K562 (cell line): ENCODE results near the gene TRAF1. TPM values are rescaled to one million over a fixed set of nuclear protein-coding genes. Genes with fewer than 3 reads are reported as not detected.

Experiments used
- ATAC-seq: fragments of 200-7000 bp; cut with Tn5 transposase; 3 replicates; pipeline ENCODE4 v1.9.1; 2020; ENCODE audit warnings: moderate library complexity
- BruUV-seq: library from RNA; stranded (reverse); fragments of 400-500 nt; replicated peaks from 2 replicates; lab custom pipeline; 2021; lab: Mats Ljungman, UMichigan
- CTCF ChIA-PET: fragments of 300-600 bp; formaldehyde crosslinking; extraction: SDS; loops from one replicate; lab custom pipeline; 2021; ENCODE audit warnings: low intra/inter-chr PET ratio; lab: Yijun Ruan, JAX
- POLR2A ChIA-PET: fragments of 300-600, 350-650 bp; sonication (Branson Sonifier 250); formaldehyde crosslinking; extraction: SDS; loops from one replicate; lab custom pipeline; 2021; ENCODE audit warnings: antibody characterized with exemption, inconsistent platforms; lab: Yijun Ruan, JAX
- DNase-seq, 4 experiments: peaks; one replicate each; pipeline versions ENCODE4 v3.0.0 to v3.0.0-alpha.2; 2011 to 2018; ENCODE audit warnings: low spot score in 3 of 4, mixed read lengths in 3 of 4; ENCODE audit errors: extremely low read depth in 1 of 4
- FAIRE-seq: peaks from 2 replicates; lab custom pipeline; 2011; peaks lifted over from hg19 to GRCh38; lab: Jason Lieb, UNC
- H2AFZ ChIP-seq: 2 replicates; pipeline ENCODE4 v1.6.0; 2011; ENCODE audit warnings: low read depth, low read length, control low read depth, inconsistent platforms
- H3K27ac ChIP-seq: fragments of 200-600 bp; 3 replicates; pipeline ENCODE4 v1.8.0; 2011; ENCODE audit warnings: low read depth, mild to moderate bottlenecking, control low read depth, inconsistent platforms, low read length, moderate library complexity, mixed read lengths; ENCODE audit errors: extremely low read depth
- H3K27me3 ChIP-seq, 2 experiments: fragments of 300-600 bp in 1 of 2; 2 replicates in 1 of 2; 3 replicates in 1 of 2; pipeline versions ENCODE4 v1.6.0 to v1.8.0; 2011; ENCODE audit warnings: inconsistent platforms in 2 of 2, low read length in 2 of 2, mild to moderate bottlenecking in 1 of 2, mixed read lengths in 1 of 2, moderate library complexity in 1 of 2; ENCODE audit not compliant: control insufficient read depth in 2 of 2, insufficient read depth in 2 of 2
- H3K36me3 ChIP-seq: fragments of 300-600 bp; 3 replicates; pipeline ENCODE4 v1.8.0; 2011; ENCODE audit warnings: mild to moderate bottlenecking, low read length, inconsistent platforms; ENCODE audit not compliant: control insufficient read depth, insufficient read depth
- H3K4me1 ChIP-seq, 2 experiments: fragments of 200-600 bp in 1 of 2; replicated peaks in 1 of 2; 2 replicates in 1 of 2; 3 replicates in 1 of 2; pipeline versions ENCODE4 v1.5.1 to v1.8.0; 2011; ENCODE audit warnings: inconsistent platforms in 2 of 2, low read length in 2 of 2, mild to moderate bottlenecking in 1 of 2, mixed read lengths in 1 of 2, moderate library complexity in 1 of 2; ENCODE audit not compliant: control insufficient read depth in 2 of 2, insufficient read depth in 2 of 2
- H3K4me2 ChIP-seq: 2 replicates; pipeline ENCODE4 v1.6.1; 2011; ENCODE audit warnings: low read length, control low read depth, inconsistent platforms, mixed read lengths; ENCODE audit not compliant: insufficient read depth
- H3K4me3 ChIP-seq: fragments of 200-600 bp; sonication (generic), shearing (Covaris generic); 2 replicates; pipeline ENCODE4 v1.5.1; 2016; ENCODE audit warnings: control low read depth, inconsistent platforms
- H3K79me2 ChIP-seq: fragments of 200-600 bp; 3 replicates; pipeline ENCODE4 v1.8.0; 2011; ENCODE audit warnings: low read length, inconsistent platforms; ENCODE audit not compliant: control insufficient read depth, insufficient read depth
- H3K9ac ChIP-seq, 2 experiments: 2 replicates each; pipeline versions ENCODE4 v1.6.0 to v1.6.1; 2011; ENCODE audit warnings: low read depth in 2 of 2, low read length in 2 of 2, control low read depth in 1 of 2, inconsistent platforms in 1 of 2, mild to moderate bottlenecking in 1 of 2, mixed read lengths in 1 of 2; ENCODE audit not compliant: insufficient read depth in 1 of 2
- H3K9me1 ChIP-seq: one replicate; pipeline ENCODE4 v1.6.0; 2011; ENCODE audit warnings: inconsistent platforms, mild to moderate bottlenecking, low read length, moderate library complexity; ENCODE audit not compliant: control insufficient read depth, insufficient read depth
- H3K9me3 ChIP-seq: replicated peaks from 2 replicates; pipeline ENCODE4 v1.5.1; 2011; ENCODE audit warnings: low read depth, low read length, inconsistent platforms; ENCODE audit not compliant: control insufficient read depth, insufficient read depth
- H4K20me1 ChIP-seq: replicated peaks from 2 replicates; pipeline ENCODE4 v1.6.1; 2011; ENCODE audit warnings: low read length, inconsistent platforms, mixed read lengths; ENCODE audit not compliant: control insufficient read depth, insufficient read depth
- BDP1 ChIP-seq: IDR thresholded peaks from 3 replicates; pipeline ENCODE4 v1.6.1; 2011; ENCODE audit not compliant: insufficient read length, insufficient read depth
- FOSL1 ChIP-seq: fragments of 200-800 bp; sonication (Bioruptor generic); conservative IDR thresholded peaks from 2 replicates; pipeline ENCODE4 v1.6.1; 2016; ENCODE audit warnings: missing genetic modification characterization, missing compliant biosample characterization
- HDGF ChIP-seq: fragments of 450-650 bp; IDR thresholded peaks from 2 replicates; pipeline ENCODE4 v1.6.1; 2016
- KHSRP ChIP-seq: fragments of 450-650 bp; IDR thresholded peaks from 2 replicates; pipeline ENCODE4 v1.6.1; 2017
- MAZ ChIP-seq, 2 experiments: fragments of 450-650 bp in 1 of 2; sonication (generic) in 1 of 2; formaldehyde crosslinking; IDR thresholded peaks in 1 of 2; conservative IDR thresholded peaks in 1 of 2; 2 replicates each; pipeline versions ENCODE4 v1.4.0 to v1.5.0; 2020; ENCODE audit warnings: mild to moderate bottlenecking in 1 of 2, missing genetic modification reagents in 1 of 2
- MCM2 ChIP-seq: fragments of 450-650 bp; IDR thresholded peaks from 2 replicates; pipeline ENCODE4 v1.6.1; 2017; ENCODE audit warnings: low read depth, mild to moderate bottlenecking
- SMARCA4 ChIP-seq: fragments of 450-650 bp; IDR thresholded peaks from 2 replicates; pipeline ENCODE4 v1.6.1; 2016
- SPI1 ChIP-seq: IDR thresholded peaks from 2 replicates; pipeline ENCODE4 v1.6.1; 2011; ENCODE audit warnings: low read depth, low read length, control low read depth, borderline replicate concordance
- ZFX ChIP-seq: sonication (generic); formaldehyde crosslinking; IDR thresholded peaks from 2 replicates; pipeline ENCODE4 v1.8.0; 2022; ENCODE audit warnings: mild to moderate bottlenecking, missing genetic modification reagents, moderate library complexity
- ZNF165 ChIP-seq: fragments of 250-450 bp; sonication (Bioruptor Pico); IDR thresholded peaks from 2 replicates; pipeline ENCODE4 v1.4.0; 2020; ENCODE audit warnings: borderline replicate concordance
- ZNF24 ChIP-seq: fragments of 450-650 bp; IDR thresholded peaks from 2 replicates; pipeline ENCODE4 v1.6.1; 2016
- ZNF518B ChIP-seq: fragments of 250-450 bp; sonication (Bioruptor Pico); IDR thresholded peaks from 2 replicates; pipeline ENCODE4 v1.5.0; 2021; ENCODE audit warnings: mild to moderate bottlenecking, moderate library complexity
- WGBS: fragments of 100-300 bp; shearing (Covaris generic); methylation state at CpG from one replicate; pipeline ENCODE4 v1.1.6; 2016; ENCODE audit warnings: low coverage, mixed read lengths; ENCODE audit not compliant: insufficient coverage; ENCODE audit errors: missing lambda C conversion rate; 5-methylcytosine and 5-hydroxymethylcytosine counted together
- in situ Hi-C: fragments of 300-500 bp; cut with MboI; formaldehyde crosslinking; loops from 4 replicates; pipeline ENCODE4 v1.15.0; 2018; ENCODE audit warnings: inconsistent platforms, mixed read lengths
- intact Hi-C: fragments of 100-400 bp; cut with micrococcal nuclease; formaldehyde crosslinking; loops from 2 replicates; pipeline ENCODE4 v1.14.2; 2022
- polyA plus RNA-seq, 8 experiments: library from polyadenylated mRNA; depleted of rRNA in 4 of 8; stranded (reverse) in 5 of 8; unstranded in 3 of 8; fragments of >200 nt; fragmentation: Nextera tagmentation in 2 of 8; fragmentation: Illumina TruSeq in 1 of 8; extraction: Ambion mirVana in 2 of 8; extraction: Trizol in 1 of 8; gene quantifications; 2 replicates each; pipeline versions ENCODE4 v1.2.1 to v1.2.3, GENCODE V29; 2011 to 2014; ENCODE audit warnings: inconsistent platforms in 1 of 8, missing spikeins in 1 of 8
- total RNA-seq, 7 experiments: library from RNA; depleted of rRNA in 6 of 7; stranded (reverse); fragments of >200 nt in 6 of 7; fragmentation: Illumina TruSeq in 2 of 7; extraction: Trizol in 2 of 7; gene quantifications; 2 replicates each; pipeline versions ENCODE4 v1.2.1 to v1.2.3, GENCODE V29; 2011 to 2021; ENCODE audit warnings: low replicate concordance in 1 of 7

TRAF1 gene
- total and polyA plus RNA-seq, 9 of the 15 experiments (the other 6 are each of a cell fraction or from before 2014, with no cell fraction given) = 0.01 to 1.1 (median 0.04) TPM; not detected in 2

GRCh38 chr9:120934281-120934680 is 7.7 kb upstream of the TRAF1 start:
- H3K4me3 ChIP-seq = no peak overlapping the region
- no peak overlapping the region for H3K4me2 ChIP-seq
- TF ChIP-seq MCM2 = no peak
- TF ChIP-seq SPI1 = peak; percentile 47; the same call in 1 of the 2 replicates
- TF ChIP-seq KHSRP = no peak
- ChIA-PET POLR2A (interaction anchor here (0.7 to 1.0 kb wide), 2 partner anchors 11 to 13 kb away, joined by 3 to 6 read pairs; no protein-coding TSS in a partner anchor), CTCF (interaction anchor here (0.7 kb wide), 1 partner anchor 177 kb away, joined by 3 read pairs; no protein-coding TSS in a partner anchor)
- in situ Hi-C loops (loop anchor here (25.0 kb wide), 1 partner anchor 322 kb away; no protein-coding TSS in a partner anchor), intact Hi-C loops (loop anchor here (10.0 kb wide), 1 partner anchor 319 kb away; no protein-coding TSS in a partner anchor)
- peaks cover 13 to 40% of the 10 kb centered on the region in 2 experiments for H3K4me1 ChIP-seq
- WGBS = 24% methylated on average over 3 of the region's 3 CpGs
- H3K9ac ChIP-seq = no peak overlapping the region
- H3K36me3 ChIP-seq = no peaks in the 10 kb centered on the region
- no peak for ATAC-seq
- DNase-seq = no peak
- H3K27me3 ChIP-seq = no peaks in the 10 kb centered on the region
- FAIRE-seq = no peak
- H3K27ac ChIP-seq = no peak overlapping the region
- H3K79me2 ChIP-seq = no peaks in the 10 kb centered on the region
- no peaks in the 10 kb centered on the region for H3K9me1 ChIP-seq
- no peaks in the 10 kb centered on the region for H3K9me3 ChIP-seq
- peak overlapping the region; percentile 46 for H2AFZ ChIP-seq
- BruUV-seq = no TSS peak
- no peaks in the 10 kb centered on the region for H4K20me1 ChIP-seq

- no peaks in the 10 kb centered on the region for H3K9me1 ChIP-seq
- in situ Hi-C loops = loop anchor here (25.0 kb wide), 1 partner anchor 321 kb away; no protein-coding TSS in a partner anchor
- H3K27ac ChIP-seq = no peak overlapping the region
- no peaks in the 10 kb centered on the region for H4K20me1 ChIP-seq
- H3K4me1 ChIP-seq = peaks cover 14 to 40% of the 10 kb centered on the region in 2 experiments
- no TSS peak for BruUV-seq
- no peak for FAIRE-seq
- no peak overlapping the region for H3K4me2 ChIP-seq
- WGBS = 56% methylated on average over 8 of the region's 8 CpGs
- no peaks in the 10 kb centered on the region for H3K36me3 ChIP-seq
- H3K79me2 ChIP-seq = no peaks in the 10 kb centered on the region
- no peaks in the 10 kb centered on the region for H3K27me3 ChIP-seq
- POLR2A ChIA-PET = interaction anchor here (0.7 to 1.5 kb wide), 3 partner anchors 10 to 12 kb away, joined by 3 to 7 read pairs (median 6); no protein-coding TSS in a partner anchor
- H3K9ac ChIP-seq = no peak overlapping the region
- no peak overlapping the region for H3K4me3 ChIP-seq
- CTCF ChIA-PET = no interaction called here
- intact Hi-C loops = loop anchor here (10.0 kb wide), 1 partner anchor 319 kb away; no protein-coding TSS in a partner anchor
- H3K9me3 ChIP-seq = no peaks in the 10 kb centered on the region
- no peak for DNase-seq
- H2AFZ ChIP-seq = 0 out of 2 replicates have a peak overlapping the region, but pooled peaks have one; percentile 6
- ATAC-seq = no peak
- TF ChIP-seq FOSL1 (tag) (no peak), ZNF518B (no peak), MAZ (CRISPR knock-in tag; conservative IDR thresholded peaks at IDR 0.05 in 1 of 2, IDR thresholded peaks at IDR 0.05 in 1 of 2) (no peak), ZFX (CRISPR knock-in tag) (no peak), ZNF165 (CRISPR knock-in tag) (no peak), BDP1 (no peak), SMARCA4 (no peak), HDGF (no peak), ZNF24 (no peak)
These were observed 6.9 kb upstream of the TRAF1 start for GRCh38 chr9:120933310-120934055.
